NCI-H1930 (cell line): ENCODE data around the gene GXYLT1.
"Not testable (repeated sequence)": the region's sequence is repeated elsewhere in the genome, so short reads cannot be mapped to it uniquely, and the experiment has no call there.

Experiments used
- DNase-seq, 2 experiments: peaks; one replicate each; lab custom pipeline; 2025; lab: John Stamatoyannopoulos, UW

The GXYLT1 gene

DNA sequence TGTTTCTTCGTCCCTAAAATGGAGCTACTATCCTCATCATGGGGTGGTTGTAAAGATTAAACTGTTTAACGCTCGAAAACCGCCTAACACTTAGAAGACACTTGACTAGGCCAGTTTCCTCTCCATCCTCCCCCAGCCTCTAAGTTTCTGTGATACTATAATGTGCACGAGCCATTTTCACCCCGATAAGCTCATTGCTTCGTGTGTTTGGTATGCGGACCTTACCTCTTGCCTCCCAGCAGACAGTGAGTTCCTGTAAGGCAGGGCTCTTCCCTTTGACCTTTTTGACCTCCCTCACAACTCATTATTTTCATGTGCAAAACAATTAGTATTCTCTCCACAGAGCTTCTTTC, 499 bp upstream of the GXYLT1 start:
- no peak for DNase-seq

DNA sequence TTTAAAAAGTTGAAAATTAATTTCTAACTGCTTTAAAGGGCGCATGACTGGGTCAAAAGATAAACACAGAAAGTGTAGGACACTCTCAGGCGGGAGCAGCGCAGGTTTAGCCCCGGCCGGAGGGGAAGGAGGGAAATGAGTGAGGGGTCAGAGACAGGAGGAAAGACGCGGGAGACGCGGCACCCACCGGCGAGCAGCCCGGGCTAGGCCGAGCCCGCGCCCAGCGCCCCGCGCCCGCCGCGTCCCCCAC, 591 bp downstream of the GXYLT1 start:
- DNase-seq: no peak

DNA sequence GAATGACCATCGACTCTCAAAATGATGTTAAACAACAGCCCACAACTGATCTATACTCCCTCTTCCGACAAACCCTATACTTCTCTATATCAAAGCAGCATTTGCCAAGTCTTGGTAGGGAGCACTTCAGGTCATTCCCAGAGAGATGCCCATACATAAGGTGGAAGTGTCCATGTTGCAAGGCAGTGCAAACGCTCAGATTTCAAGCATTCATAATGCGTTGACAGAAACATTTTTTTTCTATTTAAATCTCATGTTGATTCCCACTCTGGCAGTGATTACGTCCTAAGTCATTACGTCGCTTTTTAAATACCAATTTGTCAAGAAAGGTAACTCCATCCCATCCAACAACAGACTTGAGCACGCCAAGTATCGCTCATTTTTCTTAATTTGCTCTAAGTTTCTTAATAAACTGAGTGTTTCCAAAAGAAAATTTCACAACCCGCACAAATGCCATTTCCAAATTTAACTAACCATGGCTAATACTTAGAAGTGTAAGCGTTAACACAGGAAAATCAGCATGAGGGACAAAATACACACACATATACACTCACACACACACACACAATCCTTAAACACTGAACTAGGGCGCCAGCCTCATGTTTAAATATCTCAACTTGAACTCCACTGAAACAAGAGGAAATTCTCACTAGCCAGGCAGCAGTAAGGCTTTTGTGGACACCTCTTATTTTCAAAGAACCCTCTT, 1.1 kb downstream of the GXYLT1 start:
- peak in 1 of 2 experiments; percentile 16 for DNase-seq

DNA sequence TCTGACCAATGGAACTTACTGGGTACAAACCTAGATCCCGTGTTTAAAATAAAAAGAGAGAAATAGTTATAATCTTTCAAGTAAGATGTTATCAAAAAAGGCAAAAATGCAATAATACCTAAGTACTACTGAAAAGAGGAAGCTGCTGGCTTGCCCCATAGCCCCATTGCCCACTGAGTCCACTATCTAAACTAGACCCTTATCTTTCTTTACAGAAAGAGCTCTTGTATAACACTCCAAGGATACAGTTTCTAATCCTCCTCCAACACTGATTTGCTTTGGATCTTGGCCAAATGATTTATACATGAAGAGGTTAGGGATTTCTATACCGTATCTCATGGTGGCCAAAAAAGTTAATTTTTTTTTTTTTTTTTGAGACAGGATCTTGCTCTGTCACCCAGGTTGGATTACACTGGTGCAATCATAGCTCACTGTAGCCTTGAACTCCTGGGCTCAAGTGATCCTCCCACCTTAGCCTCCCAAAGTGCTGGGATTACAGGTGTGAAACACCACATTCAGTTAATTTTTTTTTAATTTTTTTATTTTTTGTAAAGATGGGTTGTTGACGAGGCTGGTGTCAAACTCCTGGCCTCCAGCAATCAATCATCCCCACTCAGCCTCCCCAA, 2.6 kb downstream of the GXYLT1 start:
- no peak for DNase-seq

DNA sequence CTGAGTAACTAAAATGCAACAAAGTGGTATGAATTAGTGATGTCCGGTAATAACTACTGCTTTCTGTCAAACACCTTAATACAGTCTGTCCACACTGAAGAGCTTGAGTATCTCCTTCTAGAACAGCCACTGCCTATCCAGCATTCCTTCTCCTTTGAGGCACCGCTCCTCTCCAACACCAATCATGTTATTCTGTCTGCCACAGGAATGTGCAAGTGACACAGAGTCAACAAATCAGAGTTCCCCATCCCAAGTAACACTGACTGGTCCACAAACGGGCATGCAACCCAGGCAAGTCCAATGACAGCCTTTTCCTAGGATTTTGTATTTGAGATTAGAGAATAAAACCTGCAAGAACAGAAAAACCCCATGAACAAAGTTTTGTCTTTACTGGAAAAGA, 3.8 kb downstream of the GXYLT1 start:
- DNase-seq: no peak

DNA sequence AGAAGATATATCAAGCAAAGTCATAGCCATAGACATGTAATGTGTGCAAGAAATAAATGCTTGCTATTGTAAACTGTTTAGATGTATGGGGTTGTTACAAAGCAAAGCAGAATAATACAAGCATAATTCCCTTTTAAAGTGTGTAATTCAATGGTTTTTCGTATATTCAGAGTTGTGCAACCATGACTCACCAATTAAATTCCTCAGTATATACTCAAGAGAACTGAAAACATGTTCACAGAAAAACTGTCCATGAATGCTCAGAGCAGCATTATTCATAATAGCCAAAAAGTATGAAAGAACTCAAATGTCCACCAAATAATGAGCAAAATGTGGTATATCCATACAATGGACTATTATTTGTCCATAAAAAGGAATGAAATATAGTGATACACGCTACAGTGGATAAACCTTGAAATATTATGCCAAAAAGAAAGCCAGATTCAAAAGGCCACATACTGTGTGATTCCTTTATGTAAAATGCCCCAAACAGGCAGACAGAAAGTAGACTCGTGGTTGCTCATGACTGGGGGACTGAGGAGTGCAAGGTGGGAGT, 9.3 kb downstream of the GXYLT1 start:
- DNase-seq: no peak

DNA sequence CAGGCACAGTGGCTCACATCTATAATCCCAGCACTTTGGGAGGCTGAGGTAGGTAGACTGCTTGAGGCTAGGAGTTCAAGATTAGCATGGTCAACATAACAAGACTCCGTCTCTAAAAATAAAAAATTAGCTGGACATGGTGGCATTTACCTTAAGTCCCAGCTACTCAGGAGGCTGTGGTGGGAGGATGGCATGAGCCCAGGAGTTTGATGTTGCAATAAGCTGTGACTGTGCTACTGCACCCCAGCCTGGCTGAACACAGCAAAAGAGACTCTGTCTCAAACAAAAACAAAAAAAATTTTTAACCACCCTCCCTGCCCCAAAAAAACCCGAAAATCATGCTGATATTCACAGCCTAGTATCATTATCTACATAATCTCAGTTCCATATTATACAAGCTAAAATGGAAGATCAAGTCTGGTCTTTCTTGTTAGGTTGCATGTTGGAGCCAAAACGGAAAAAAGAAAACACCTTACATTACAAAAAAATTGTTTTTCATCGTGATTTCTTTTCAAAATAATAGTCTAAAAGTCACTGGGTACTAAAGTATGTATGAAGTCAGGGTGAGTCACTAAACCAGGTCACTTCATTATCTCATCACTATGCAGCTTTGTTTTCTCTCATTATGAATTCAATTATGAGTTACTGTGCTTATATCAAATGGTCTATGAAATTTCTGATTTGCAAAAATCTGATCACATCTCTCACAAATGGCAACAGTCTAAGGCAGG, 13.8 kb downstream of the GXYLT1 start:
- DNase-seq: no peak

DNA sequence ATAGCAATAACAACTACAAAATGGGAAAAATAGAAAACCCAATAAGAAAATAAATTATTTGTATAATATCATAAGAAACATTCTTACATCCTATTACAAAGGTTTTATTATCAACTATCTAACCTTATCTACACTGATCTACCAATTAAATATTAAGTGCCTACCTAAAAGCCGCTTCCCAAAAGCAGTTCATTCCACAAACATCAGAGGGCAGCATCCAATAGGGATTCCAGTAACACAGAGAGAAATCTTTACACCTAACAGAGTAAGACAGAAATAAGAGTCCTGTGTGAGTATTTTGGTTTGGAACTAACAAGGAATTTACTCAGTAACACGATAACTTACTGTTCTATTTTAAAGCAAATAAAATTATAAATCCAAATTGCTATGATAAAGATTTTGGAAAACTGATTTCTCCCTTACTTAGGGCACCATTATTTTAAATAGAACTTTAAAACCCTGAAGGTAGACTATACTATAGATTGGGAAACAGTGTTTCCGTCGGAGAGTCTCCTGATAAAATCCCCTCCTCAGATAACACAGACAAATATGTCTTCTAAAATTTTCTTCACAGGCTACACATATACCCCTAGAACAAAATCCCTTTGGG, 15.0 kb downstream of the GXYLT1 start:
- DNase-seq: no peak

DNA sequence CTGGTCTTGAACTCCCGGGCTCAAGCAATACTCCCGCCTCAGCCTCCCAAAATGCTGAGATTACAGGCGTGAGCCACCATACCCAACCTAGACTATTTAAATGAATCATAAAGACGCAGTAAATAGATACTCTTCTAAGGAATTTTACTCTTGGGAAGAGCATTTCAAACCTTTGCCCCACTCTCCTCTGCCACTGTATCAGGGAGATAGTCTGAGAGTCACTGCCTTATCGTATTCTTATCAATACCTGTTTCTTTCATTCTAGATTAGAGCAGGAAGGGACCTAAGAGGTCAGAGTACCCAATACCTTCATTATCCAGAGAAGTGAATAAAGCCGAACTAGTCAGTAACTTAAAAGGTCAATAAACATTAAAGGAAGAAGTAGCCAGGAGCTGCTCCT, 15.8 kb downstream of the GXYLT1 start:
- no peak for DNase-seq

DNA sequence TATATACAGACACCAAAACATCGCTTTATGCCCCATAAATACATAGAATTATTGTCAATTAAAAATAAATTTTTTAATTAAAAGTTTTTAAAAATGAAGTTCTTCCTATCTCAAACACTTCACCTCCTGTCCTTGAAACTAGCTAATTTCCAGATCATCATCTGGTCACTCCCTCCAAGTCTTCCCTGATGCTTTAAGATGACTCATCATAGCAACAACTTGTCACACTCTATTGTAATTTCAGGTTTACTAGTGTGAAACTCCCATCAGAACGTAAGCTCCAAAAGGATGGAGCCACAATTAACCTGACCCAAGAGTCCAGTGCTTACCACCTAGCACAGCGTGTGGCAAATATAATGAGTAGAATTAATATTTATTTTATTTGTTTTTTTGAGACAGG, 16.3 kb downstream of the GXYLT1 start:
- DNase-seq: no peak

DNA sequence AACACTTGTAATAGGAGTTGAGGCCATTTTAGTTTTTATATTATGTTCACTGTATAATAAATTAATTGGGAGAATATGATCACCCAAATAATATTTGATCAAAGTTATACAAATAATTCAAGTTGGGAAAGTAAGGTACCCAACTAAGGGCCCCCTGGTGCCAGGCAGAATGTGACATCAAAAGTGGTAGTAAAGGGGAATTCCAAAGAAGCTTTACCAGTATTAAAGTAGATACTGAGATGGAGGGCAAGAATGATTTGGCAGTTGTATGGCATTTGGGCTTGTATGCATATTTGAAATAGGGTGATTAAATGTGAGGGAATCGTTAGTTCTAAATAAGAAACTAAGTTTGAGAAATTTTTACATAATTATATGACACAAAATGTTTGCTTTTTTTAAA, 17.7 kb downstream of the GXYLT1 start:
- no peak for DNase-seq

DNA sequence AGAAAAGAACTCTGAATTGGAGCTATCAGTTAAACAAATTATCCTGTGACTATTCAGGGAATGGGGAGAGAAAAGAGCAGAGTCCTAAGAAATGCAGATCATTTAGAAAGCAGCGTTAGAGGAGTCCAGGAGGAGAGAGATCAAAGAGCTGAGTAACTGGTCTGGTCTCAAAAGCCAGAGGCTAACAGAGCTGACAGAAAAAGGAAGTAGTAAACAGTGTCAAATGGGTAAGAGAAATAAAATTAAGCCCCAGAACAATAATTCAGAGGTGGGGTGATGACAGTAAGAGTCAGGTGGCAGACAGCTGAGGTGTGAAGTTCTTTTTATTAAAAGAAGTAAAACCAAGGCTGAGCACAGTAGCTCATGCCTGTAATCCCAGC, 19.3 kb downstream of the GXYLT1 start:
- DNase-seq: no peak

DNA sequence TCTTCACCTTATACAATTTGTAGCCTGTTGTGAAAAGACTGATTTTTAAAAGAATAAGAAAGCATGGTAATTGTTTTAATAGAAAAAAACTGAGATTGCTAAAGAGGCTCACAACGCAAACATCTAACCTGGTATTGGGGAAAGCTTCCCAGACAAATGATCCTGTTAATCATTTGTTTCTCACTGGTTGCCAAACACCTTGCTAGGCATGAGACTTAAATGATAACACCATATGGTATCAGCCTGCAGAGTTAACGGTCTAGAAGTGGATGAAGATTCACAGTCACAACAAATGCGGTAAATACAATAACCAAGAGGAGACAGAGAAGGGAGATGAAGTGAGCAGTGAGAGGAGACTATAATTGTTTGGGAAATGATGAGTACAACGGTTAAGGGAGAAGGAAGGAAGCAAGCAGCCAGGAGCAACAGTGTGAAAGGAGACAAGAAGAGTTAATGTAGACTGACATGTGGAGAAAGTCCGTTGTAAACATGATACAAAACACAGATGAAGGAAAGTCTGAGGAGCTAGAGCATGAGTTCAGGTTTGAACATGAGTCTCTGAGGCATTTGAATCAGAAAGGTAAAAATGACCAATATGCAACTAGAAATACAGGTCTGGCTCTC, 19.8 kb downstream of the GXYLT1 start:
- DNase-seq: no peak

DNA sequence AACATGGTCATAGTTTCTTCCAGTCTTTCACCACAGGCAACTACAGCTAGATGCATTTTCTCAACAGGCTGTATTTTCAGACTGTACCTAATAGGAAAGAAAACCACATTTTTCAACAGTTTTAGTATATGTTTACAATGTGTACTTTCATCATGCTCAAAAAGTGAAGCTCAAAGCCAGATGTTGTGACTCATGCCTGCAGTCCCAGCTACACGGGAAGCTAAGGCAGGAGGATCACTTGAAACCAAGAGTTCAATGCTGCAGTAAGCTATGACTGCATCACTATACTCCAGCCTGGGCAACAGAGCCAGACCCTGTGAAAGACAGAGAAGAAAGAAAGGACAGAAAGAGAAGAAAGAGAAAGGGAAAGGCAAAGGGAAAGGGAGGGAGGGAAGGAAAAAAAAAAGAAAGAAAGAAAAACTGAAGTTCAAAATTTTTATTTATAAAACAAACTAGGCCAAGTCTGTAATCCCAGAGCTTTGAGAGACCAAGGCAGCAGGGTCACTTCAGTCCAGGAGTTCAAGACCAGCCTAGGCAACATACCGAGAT, 25.5 kb downstream of the GXYLT1 start:
- DNase-seq: no peak

DNA sequence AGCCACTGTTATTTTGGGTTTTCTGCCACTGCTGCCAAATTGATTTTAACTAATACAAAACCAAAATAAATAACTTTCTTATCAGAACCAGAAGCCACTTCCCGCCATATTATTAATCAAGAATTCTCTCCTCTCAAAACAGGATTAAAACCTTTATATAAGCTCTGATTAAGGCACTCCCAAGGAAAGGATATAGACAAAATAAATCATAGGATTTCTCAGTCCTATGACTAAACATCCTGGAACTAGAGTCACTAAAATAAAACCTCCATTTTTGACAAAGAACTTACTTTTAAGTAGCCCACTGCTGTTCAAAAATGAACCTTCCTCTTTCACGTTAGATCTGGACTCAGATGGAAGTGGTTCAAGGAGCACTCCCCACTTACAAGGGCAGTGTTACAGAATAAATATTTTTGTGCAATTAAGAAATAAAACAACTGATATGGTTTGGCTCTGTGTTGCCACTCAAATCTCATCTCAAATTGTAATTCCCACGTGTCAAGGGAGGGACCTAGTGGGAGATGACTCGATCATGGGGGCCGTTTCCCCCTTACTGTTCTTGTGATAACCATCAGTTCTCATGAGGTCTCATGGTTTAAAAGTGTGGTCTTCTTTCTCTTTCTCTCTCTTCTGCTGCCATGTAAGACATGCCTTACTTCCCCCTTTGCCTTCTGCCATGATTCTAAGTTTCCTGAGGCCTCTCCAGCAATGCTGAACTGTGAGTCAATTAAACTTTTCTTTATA, 26.4 kb downstream of the GXYLT1 start:
- DNase-seq: no peak

DNA sequence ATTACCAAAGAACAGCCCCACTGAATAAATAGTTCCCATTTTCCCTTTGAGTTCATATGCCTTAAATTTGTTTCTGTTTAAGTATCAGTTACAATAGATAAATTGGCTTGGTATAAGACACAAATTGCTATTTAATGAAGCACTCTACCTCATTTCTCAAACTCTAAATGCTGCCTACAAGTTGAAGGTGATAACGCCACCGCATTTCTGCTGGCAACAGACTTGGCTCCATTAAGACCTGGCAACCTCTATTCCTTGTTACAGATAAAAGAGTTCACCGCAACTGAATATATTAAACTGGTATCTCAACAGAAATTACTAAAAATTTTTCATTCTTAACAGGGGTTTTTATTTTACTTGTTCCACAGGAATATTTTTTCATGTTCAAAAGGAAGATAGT, 35.6 kb downstream of the GXYLT1 start:
- no peak for DNase-seq

DNA sequence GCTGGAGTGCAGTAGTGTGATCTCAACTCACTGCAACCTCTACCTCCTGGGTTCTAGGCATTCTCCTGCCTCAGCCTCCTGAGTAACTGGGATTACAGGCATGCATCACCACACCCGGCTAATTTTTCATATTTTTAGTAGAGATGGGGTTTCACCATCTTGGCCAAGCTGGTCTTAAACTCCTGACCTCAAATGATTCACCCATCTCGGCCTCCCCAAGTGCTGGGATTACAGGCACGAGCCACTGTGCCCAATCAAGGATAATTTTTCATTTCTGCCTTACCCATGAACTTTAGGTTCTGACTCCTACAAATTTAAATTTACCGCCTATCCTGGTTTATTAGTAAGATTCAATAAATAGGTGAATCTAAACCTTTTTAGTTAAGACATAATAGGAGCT, 37.9 kb downstream of the GXYLT1 start:
- not testable (repeated sequence) for DNase-seq

DNA sequence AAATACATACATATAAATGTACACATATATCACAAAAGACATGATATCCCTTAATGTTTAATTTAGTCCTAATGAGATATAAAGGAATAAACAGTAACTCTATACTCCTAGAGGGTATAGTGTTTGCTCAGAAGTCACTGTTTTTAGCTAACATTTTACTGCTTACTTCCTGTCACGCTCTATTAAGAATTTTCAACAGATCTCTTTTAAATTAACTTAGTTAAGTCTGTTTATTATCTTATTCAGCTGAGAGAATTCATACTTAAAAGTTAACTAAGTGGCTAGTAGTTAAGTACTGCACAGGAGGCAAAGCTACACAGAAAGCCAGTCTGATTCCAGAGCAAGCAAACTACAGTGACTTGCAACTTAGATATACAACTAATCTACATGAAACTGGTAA, 39.9 kb downstream of the GXYLT1 start:
- DNase-seq: no peak

DNA sequence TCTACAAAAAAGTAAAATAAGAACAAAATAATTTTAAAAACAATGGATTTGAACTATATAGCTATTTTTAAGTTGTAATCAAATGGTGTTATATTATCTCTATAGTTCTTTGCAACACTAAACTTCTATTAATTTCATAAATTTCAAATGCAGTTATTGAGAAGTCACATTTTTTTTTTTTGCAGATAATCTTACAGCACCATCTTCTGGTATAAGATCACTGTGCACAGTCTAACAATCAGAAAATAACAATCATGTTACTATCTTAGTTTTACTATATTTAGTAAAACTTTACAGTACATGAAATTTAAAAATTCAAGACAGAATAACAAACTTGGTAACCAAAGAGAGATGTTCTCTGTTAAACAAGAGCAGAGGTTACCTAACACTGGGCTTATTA, 40.6 kb downstream of the GXYLT1 start:
- no peak for DNase-seq

DNA sequence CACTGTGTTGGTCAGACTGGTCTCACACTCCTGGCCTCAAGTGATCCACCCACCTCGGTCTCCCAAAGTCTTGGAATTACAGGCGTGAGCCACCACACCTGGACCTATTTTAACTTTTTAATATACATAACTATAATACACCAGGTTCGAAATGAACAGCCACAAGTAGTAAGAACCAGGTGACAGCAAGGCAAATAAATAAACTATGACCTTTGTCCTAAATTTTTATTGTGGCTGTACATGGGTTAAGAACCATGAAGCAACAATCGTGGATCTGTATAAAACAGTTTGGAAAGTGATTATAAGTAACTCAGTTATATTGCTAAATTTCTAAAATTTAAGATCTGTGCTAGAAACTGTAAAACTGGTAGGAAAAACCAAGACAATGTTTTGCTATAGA, 41.5 kb downstream of the GXYLT1 start:
- DNase-seq: no peak

DNA sequence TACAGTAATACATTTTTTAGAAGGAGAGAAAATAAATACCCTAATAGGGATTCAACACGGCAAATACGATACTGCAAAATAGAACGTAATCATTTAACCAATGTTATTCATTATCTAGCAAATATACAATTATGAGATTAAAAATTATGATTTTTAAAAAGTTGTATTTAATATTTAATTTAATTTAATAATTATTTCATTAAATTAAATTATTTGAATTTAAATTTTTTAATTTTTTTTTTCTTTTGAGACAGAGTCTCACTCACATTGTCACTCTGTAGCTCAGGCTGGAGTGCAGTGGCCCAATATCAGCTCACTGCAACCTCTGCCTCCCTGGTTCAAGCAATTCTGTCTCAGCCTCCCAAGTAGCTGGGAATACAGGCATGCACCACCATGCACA, 42.0 kb downstream of the GXYLT1 start:
- no peak for DNase-seq

DNA sequence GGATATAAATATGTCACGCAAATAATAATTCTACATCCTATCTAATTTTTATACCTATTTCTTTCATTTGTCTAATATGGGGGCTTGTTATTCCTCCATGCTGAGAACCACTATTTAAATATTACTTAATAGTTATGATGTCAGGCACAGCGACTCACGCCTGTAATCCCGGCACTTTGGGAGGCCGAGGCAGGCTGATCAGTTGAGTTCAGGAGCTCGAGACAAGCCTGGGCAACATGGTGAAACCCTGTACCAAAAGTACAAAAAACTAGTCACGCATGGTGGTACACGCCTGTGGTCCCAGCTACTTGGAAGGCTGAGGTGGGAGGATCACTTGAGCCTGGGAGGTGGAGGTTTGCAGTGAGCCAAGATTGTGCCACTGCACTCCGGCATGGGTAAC, 45.2 kb downstream of the GXYLT1 start:
- DNase-seq: no peak
